GM19239 (cell line): Measurements from ENCODE around the gene RIN3.
A peak's percentile ranks its signal among the peaks of the same experiment; 100 is the strongest.

Experiments
- DNase-seq: peaks from one replicate; pipeline ENCODE4 v3.0.0; 2011; ENCODE audit warnings: low spot score; ENCODE audit not compliant: insufficient read length
- FAIRE-seq: peaks from 2 replicates; lab custom pipeline; 2011; peaks lifted over from hg19 to GRCh38; lab: Jason Lieb, UNC

RIN3 gene

GRCh38 chr14:92613008-92613658 lies 99.6 kb downstream of the RIN3 start:
- DNase-seq = peak; percentile 31
- FAIRE-seq = peak; percentile 56

- no peak for DNase-seq
- FAIRE-seq = no peak
Observed at GRCh38 chr14:92613681-92614260, 100.2 kb downstream of the RIN3 start.

GRCh38 chr14:92615451-92615850 lies 101.9 kb downstream of the RIN3 start:
- peak; percentile 23 for DNase-seq
- peak; percentile 88 for FAIRE-seq

- FAIRE-seq = peak; percentile 31
- no peak for DNase-seq
Observed at GRCh38 chr14:92616178-92616577, 102.6 kb downstream of the RIN3 start.

GRCh38 chr14:92617581-92617980 lies 104.0 kb downstream of the RIN3 start:
- no peak for DNase-seq
- FAIRE-seq = no peak

GRCh38 chr14:92619671-92620456 lies 106.3 kb downstream of the RIN3 start:
- no peak for FAIRE-seq
- DNase-seq = no peak

GRCh38 chr14:92622311-92622710 lies 108.7 kb downstream of the RIN3 start:
- no peak for DNase-seq
- FAIRE-seq = no peak

GRCh38 chr14:92624764-92625163 lies 111.2 kb downstream of the RIN3 start:
- DNase-seq (no peak), FAIRE-seq (no peak)

GRCh38 chr14:92625213-92625612 lies 111.6 kb downstream of the RIN3 start:
- no peak for FAIRE-seq
- DNase-seq = no peak

GRCh38 chr14:92626041-92626440 lies 112.5 kb downstream of the RIN3 start:
- DNase-seq (no peak), FAIRE-seq (peak; percentile 40)

GRCh38 chr14:92627707-92628215 lies 114.2 kb downstream of the RIN3 start:
- no peak for FAIRE-seq
- DNase-seq = no peak

- FAIRE-seq = no peak
- DNase-seq = no peak
Observed at GRCh38 chr14:92628636-92629035, 115.1 kb downstream of the RIN3 start.

GRCh38 chr14:92630367-92630766 lies 116.8 kb downstream of the RIN3 start:
- no peak for DNase-seq
- no peak for FAIRE-seq

GRCh38 chr14:92631098-92631497 lies 117.5 kb downstream of the RIN3 start:
- DNase-seq (no peak), FAIRE-seq (no peak)

GRCh38 chr14:92632546-92633273 lies 119.1 kb downstream of the RIN3 start:
- no peak for FAIRE-seq
- no peak for DNase-seq

GRCh38 chr14:92633274-92633616 lies 119.7 kb downstream of the RIN3 start:
- FAIRE-seq (no peak), DNase-seq (no peak)

GRCh38 chr14:92633724-92634123 lies 120.1 kb downstream of the RIN3 start:
- DNase-seq (no peak), FAIRE-seq (no peak)

GRCh38 chr14:92635031-92635430 lies 121.5 kb downstream of the RIN3 start:
- DNase-seq = no peak
- FAIRE-seq = no peak

GRCh38 chr14:92635896-92636295 lies 122.3 kb downstream of the RIN3 start:
- no peak for DNase-seq
- no peak for FAIRE-seq

GRCh38 chr14:92637228-92637627 lies 123.6 kb downstream of the RIN3 start:
- no peak for FAIRE-seq
- DNase-seq = no peak

- DNase-seq (no peak), FAIRE-seq (no peak)
Observed at GRCh38 chr14:92637864-92638263, 124.3 kb downstream of the RIN3 start.
